GM13976 (cell line): ENCODE measurements around the gene GCAT.

Source experiments
- DNase-seq: peaks from one replicate; pipeline ENCODE4 v3.0.0; 2012; ENCODE audit warnings: low spot score
- in situ Hi-C: fragments of 300-500 bp; cut with MboI; formaldehyde crosslinking; loops from one replicate; pipeline ENCODE4 v1.12.0; 2022; ENCODE audit warnings: low sequenced_read_pairs, mixed read lengths, inconsistent platforms; ENCODE audit not compliant: unreplicated experiment
- TF ChIP-seq, protein P1 (sequence below): IDR thresholded peaks from 2 replicates; pipeline ENCODE4 v1.5.1; 2012; ENCODE audit warnings: borderline replicate concordance, mild to moderate bottlenecking; ENCODE audit not compliant: insufficient read depth; ENCODE audit errors: extremely low read depth, missing control alignments, control extremely low read depth

Gene GCAT

DNA sequence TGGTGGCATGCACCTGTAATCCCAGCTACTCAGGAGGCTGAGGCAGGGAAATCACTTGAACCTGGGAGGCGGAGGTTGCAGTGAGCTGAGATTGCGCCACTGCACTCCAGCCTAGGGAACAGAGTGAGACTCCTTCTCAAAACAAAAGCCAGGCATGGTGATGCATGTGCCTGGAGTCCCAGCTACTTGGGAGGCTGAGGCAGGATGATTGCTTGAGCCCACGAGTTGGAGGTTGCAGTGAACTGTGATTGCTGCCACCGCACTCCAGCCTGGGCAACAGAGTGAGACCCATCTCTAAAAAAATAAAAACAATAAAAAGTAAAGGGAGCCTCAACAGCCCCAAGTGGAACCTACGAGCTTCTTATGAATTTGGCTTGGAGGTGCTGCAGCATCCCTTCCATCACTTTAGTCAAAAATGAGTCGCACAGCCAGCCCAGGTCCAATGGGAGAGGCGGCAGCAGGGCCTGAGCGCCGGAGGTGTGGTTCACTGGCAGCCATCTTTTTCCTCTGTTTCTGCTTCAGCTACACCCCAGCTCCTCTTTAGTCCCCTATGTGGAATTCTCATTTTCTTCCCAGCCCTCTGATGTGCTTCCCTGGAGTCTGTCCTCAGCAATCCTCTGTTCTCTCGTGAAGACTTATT lies 29.2 kb upstream of the GCAT start:
- TF ChIP-seq, protein P1, sequence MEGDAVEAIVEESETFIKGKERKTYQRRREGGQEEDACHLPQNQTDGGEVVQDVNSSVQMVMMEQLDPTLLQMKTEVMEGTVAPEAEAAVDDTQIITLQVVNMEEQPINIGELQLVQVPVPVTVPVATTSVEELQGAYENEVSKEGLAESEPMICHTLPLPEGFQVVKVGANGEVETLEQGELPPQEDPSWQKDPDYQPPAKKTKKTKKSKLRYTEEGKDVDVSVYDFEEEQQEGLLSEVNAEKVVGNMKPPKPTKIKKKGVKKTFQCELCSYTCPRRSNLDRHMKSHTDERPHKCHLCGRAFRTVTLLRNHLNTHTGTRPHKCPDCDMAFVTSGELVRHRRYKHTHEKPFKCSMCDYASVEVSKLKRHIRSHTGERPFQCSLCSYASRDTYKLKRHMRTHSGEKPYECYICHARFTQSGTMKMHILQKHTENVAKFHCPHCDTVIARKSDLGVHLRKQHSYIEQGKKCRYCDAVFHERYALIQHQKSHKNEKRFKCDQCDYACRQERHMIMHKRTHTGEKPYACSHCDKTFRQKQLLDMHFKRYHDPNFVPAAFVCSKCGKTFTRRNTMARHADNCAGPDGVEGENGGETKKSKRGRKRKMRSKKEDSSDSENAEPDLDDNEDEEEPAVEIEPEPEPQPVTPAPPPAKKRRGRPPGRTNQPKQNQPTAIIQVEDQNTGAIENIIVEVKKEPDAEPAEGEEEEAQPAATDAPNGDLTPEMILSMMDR = no peak
- in situ Hi-C loops = no loop called here

DNA sequence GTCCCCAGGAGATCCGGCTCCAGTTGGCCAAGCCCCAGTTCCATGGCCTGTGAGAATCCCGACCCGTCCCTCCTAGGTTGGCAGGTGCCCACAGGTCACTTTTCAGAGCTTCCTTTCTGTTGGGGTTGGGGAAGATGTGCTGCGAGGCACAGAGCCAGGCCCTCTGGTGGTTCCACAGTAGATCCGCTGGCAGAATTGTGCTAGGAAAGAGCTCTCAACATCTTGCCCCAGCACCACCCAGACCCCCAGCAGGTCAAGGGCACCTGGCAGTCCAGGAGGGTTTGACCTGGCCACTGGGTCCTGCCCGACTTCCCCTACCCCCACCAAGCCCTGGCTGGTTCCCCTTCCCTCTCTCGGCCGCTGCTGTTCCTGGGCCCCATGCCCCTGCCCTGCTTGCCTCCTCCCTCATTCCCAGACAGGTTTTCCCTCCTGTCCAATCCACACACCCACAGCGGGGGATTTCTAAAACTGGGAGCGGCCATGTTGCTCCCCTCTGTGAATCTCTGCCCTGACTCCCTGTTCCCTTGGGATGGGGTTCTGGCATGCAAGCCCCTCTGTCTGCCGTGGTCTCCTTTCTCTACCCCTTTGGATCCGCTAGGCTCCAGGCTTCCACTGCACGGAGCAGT lies 26.2 kb upstream of the GCAT start:
- in situ Hi-C loops = no loop called here
- TF ChIP-seq, protein P1 = no peak
- DNase-seq = no peak

More for the DNA sequence above, 29.2 kb upstream of the GCAT start:
- DNase-seq = no peak

DNA sequence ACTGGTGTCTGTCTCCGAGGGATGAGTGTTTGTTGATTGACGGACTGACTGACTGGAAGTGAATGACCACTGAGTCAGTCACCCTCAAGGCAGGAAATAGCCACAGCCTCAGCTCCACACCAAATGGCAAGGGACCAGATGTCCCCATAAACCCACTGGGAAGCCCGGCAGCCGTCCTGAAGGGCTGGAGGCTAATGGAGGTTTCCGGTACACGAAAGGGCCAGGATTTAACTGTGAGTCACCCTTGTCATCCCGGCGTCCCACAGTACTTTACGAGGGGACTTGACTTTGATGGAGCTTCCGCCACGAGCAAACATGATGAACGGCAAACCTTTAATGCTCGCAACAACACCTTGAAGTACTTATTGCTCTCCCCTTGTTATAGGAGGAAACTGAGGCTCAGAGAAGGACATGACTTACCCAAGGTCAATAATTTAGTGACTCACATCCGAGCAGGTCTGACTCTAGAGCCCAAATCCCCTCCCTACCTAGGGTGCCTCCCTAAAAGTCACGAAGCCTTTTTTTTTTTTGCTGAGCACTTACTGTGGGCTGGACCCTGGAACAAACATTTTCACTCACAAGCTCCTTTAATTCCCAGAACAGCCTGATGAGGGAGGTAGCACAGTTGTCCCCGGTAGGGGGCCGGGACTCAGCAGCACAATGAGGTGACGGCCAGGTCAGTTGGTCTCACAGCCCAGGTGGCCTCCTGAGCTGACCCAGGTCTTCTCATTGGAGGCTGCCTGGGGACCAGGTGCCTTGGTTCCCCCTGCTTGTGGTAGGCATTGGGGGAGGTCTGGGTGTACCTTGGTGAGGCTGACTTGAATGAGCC lies 25.2 kb upstream of the GCAT start:
- in situ Hi-C loops = no loop called here
- DNase-seq = no peak
- TF ChIP-seq, protein P1 = no peak

DNA sequence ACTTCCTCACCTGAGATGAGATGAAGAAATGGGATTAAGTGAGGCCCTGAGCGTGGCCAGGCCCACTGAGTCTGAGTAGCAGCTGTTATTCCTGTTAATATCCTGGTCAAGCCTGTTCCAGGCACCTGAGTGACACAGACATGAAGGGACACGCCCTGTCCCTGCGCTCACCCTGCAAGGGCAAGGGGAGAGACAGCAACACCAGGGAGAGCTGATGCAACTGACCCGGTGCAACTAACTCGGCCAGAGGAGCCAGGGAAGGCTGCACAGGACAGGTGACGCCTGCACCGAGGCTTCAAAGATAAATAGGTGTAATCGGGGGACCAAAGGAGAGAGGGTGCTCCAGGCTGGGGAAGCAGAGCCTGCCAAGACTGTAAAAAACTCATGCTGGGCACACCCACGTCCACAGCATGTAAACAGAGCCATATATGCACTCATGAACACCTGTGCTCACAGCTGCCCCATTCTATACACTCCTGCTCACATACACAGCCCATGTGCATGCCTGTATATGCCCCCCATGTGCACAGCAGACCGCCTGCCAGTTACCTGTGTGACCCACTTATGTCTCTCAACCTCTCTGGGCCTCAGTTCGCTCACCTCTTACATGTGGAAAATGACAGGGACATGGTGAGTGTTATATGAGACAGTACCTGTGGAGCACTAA lies 22.8 kb upstream of the GCAT start:
- DNase-seq = no peak
- in situ Hi-C loops = no loop called here
- TF ChIP-seq, protein P1 = no peak

DNA sequence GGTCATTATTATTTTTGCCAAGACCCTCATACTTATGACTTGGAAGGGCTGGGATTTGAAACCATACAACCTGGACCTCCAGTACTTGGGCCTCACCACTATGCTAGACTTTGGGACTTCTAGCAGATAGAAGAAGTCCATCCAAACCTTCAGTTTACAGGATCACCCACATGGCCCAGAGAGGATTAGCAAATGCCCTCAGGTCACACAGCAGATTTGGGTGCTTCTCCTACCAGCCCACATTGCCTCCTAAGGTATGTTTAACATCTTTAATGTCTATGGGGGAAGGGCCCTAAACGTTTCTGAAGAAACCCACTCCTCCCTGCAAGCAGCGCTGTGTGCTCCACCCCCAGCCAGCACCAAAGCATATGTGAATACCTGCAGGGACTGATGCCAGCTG lies 17.5 kb upstream of the GCAT start:
- in situ Hi-C loops = no loop called here

DNA sequence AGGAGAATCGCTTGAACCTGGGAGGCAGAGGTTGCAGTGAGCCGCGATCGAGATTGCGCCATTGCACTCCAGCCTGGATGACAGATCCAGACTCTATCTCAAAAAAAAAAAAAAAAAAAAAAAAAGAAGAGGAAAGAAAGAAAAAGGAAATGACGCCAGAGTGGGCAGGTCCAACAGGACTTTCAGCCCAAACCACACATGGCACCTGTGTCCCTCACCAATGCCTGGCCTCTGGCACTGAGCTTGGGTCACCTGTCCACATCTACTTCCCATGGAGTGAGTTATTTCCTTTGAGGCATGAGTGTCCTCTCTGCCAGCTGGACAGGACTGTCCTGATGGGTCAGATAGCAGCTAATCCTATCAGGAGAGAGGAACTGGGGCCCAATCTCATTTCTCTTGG lies 15.2 kb upstream of the GCAT start:
- in situ Hi-C loops = no loop called here
- no peak for DNase-seq
- TF ChIP-seq, protein P1 = no peak

More for the DNA sequence above, 17.5 kb upstream of the GCAT start:
- TF ChIP-seq, protein P1 = no peak
- DNase-seq = no peak
